ENCODE results near the gene ATP1A2. TPM values are rescaled to one million over a fixed set of nuclear protein-coding genes. Genes with fewer than 3 reads are reported as not detected.
"Not testable (repeated sequence)": the region's sequence is repeated elsewhere in the genome, so short reads cannot be mapped to it uniquely, and the experiment has no call there.

The ATP1A2 gene
- total RNA-seq, 1 experiment from 2014 or later: not detected

DNA sequence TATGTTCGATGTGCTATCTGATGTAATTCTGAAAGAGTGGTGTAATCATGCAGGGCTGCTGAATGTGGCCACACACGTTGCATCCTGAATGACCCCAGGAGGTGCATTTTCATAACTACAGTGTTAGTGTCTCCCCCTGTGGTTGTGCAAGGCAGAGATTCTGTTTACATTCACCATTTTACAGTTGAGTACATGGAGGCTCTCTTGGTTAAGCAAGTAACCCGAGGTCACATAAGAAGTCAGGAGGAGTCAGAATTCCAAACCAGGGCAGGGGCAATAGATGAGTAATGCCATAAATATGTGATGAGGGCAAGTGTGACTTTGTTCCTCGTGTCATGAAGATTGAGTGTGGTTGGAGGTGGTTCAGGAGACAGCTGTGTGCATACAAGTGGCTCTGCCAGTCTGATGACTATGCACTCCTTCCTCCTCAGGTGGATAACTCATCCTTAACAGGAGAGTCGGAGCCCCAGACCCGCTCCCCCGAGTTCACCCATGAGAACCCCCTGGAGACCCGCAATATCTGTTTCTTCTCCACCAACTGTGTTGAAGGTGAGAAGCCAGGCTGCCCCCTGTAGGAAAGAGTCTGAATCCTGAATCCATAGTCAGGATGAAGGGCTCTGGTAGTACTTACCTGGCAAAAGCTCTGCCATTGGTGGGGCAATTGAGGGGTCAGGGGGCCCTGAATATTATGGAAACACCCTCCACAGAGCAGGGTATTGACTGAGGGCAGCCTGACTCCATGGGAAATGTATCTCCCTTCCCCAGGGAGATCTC lies 9.3 kb downstream of the ATP1A2 start:
- DNase-seq (ENCODE audit: low spot score): peak; percentile 89

DNA sequence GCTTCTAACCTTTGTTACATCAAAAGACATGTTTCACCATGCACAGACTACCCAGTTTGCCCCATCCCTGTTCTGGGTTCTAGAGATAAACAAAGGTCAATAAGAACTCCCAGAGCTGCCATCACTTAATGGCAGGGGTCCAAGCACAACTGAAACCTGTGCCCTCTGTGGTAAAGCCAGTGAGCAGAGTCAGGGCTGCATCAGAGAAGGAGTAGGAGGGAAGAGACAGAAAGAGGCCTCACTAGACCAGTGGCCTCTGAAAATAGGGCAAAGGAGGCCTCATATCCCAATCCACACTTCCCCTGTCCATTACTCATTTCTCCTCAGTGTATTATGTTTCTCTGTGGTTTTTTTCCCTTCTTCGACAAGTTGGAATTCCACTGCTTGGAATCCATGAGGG lies 10.2 kb downstream of the ATP1A2 start:
- DNase-seq (ENCODE audit: low spot score): no peak

DNA sequence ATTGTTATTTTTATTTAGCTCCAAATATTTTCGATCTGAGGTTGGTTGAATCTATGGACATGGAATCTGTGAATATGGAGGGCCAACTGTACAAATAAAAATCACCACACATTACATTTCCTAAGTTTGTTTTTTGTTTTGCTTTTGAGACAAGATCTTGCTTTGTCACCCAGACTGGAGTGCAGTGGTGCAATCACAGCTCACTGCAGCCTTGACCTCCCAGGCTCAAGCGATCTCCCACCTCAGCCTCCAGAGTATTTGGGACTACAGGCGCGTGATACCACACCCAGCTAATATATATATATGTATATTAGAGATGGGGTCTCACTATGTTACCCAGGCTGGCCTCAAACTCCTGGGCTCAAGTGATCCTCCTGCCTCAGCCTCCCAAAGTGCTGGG lies 10.8 kb downstream of the ATP1A2 start:
- not testable (repeated sequence) for DNase-seq (ENCODE audit: low spot score)

DNA sequence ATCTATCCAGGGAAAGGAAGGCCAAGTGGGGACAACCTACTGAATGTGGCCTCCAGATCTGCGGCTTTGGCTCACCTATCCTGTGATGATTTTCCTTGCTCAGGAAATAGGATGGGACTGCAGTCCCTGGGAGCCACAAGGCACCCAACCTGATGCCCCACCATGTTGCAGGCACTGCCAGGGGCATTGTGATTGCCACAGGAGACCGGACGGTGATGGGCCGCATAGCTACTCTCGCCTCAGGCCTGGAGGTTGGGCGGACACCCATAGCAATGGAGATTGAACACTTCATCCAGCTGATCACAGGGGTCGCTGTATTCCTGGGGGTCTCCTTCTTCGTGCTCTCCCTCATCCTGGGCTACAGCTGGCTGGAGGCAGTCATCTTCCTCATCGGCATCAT lies 11.8 kb downstream of the ATP1A2 start:
- DNase-seq (ENCODE audit: low spot score): no peak

DNA sequence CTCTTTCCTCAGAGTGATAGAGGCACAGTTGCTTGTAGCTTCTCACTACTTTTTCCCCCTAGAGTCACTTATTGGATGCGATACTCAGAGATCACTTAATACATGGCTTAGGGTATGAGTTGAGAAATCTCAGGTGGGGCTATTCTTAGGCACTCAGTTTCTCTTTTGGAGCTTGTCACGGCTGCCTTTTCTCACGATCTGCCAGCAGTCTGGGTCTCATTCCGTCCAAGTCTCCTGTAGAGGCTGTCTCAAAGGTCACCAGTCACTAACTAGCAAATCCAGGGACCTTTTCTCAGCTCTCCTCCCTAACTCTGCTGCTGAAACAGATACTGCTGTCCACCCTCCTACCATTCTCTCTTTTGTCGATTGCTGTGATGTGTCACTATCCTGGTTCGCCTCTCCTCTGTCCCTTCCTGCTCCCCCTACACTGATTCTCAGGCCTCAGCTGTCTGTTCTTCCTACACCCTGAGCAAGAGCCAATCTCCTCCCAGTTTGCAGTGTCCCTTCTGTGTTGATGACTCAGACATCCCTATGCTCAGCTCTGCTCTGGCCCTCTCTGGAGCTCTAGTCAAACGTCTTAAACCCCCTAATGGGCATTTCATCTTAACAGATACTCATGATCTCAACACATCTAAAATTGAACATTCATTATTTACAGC lies 12.4 kb downstream of the ATP1A2 start:
- peak; percentile 31 for DNase-seq (ENCODE audit: low spot score)

DNA sequence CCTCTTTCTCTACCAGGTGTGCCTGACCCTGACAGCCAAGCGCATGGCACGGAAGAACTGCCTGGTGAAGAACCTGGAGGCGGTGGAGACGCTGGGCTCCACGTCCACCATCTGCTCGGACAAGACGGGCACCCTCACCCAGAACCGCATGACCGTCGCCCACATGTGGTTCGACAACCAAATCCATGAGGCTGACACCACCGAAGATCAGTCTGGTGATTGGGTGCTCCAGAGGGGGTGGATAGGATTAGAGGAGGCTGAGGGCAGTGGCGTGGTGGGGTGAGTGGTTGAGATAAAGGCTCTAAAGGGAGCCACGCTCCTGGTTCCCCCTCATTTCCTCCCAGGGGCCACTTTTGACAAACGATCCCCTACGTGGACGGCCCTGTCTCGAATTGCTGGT lies 13.1 kb downstream of the ATP1A2 start:
- no peak for DNase-seq (ENCODE audit: low spot score)

DNA sequence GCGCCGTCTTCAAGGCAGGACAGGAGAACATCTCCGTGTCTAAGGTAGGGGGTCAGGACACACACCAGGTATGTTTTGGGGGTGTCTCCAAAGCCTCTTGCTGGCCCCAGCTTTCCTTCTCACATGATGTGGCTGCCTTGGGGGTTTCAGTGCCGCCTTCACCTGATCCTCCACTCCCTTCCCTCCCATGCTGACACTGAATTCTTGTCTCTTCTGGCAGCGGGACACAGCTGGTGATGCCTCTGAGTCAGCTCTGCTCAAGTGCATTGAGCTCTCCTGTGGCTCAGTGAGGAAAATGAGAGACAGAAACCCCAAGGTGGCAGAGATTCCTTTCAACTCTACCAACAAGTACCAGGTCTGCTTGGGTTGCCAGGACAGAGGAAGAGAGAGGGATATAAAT lies 13.5 kb downstream of the ATP1A2 start:
- no peak for DNase-seq (ENCODE audit: low spot score)

DNA sequence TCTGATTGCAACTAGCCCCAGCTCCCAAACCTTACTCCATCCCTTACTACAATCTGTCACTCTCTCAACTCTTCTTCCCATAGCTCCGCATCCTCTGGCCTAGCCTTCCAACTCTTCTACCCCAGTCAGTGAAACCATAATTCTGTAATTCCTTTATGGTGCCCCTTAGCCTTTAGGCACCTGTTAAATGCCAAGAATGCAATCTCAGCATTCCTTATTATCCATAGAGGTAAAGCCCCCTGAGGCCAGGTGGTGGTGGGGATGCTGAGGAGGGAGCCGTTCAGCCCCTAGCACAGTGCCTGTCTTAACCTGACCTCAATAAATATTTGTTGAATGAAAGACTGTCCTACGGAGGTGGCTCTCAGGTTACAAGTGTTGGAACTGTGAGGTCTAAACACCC lies 14.0 kb downstream of the ATP1A2 start:
- no peak for DNase-seq (ENCODE audit: low spot score)

DNA sequence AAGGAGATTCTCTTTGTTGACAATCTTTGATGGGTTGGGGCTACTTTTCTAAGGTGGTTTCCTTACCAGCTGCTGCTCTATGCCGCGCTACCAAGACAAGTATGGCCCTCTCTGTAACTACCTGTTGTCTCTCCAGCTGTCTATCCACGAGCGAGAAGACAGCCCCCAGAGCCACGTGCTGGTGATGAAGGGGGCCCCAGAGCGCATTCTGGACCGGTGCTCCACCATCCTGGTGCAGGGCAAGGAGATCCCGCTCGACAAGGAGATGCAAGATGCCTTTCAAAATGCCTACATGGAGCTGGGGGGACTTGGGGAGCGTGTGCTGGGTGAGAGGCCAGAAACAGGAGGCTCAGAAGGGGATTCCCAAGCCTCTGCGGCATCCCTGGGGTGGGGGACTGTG lies 14.4 kb downstream of the ATP1A2 start:
- DNase-seq (ENCODE audit: low spot score): no peak

DNA sequence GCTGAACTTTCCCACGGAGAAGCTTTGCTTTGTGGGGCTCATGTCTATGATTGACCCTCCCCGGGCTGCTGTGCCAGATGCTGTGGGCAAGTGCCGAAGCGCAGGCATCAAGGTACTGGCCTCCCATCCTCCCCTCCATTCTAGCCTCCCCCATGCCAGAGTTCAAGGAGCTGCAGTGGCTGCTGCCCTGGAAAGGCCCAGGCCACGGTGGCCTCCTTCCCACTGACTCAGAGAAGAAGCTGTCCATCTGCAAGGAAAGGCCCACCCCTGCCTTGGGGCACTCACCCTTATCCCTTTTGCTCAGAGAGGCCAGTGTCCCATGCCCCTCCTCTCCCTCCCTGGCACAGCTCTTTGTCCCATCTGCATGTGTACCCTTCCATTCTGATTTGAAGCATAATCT lies 14.9 kb downstream of the ATP1A2 start:
- no peak for DNase-seq (ENCODE audit: low spot score)

DNA sequence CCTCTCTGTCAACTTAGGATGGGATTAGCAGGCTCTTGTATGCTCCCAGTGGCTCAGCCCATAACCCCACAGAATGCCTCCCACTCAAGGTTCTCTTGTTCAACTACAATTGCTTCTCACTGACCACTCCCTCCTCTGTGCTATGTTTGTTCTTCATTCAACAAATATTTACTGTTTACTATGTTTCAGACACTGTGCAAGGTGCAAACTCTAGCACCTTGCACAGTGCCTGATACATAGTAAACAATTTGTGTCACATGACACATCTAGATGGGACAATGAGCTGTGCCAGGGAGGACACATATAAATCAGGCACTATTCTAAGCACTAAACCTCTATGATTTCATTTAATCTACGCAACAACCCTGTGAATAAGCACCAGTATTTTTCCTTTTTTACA lies 15.4 kb downstream of the ATP1A2 start:
- DNase-seq (ENCODE audit: low spot score): no peak

DNA sequence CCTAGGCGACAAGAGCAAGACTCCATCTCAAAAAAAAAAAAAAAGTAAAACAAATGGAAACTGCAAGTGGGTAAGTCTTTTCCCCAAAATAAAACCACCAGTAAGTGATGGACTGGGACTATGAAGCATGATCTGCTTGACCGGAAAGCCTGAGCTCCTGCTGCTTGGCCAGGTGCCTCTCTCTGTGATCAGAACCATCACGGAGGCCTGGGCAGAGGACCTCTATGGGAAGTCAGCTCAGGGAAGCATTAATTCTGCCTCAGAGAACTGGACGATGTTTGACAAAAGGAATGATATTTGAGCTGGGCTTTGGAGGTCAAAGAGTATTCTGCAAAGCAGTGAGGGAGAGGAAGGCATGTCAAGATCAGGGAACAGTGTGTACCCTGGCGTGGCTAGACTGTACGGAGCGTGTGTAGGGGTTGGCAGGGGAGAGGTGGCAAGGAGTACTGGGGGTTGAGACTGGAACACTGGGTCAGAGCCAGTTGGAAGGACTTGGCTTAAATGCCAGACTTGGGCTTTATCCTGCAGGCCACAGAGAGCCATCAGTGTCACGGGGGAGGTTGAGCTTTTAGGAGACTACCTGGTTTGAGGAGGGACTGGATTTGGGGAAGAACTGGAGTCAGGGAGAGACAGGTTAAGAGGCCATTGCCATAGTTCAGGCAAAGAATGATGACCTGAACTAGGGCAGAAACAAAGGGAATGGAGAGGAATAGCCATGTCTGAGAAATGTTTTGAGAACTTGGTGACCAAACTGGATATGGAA lies 16.4 kb downstream of the ATP1A2 start:
- no peak for DNase-seq (ENCODE audit: low spot score)

DNA sequence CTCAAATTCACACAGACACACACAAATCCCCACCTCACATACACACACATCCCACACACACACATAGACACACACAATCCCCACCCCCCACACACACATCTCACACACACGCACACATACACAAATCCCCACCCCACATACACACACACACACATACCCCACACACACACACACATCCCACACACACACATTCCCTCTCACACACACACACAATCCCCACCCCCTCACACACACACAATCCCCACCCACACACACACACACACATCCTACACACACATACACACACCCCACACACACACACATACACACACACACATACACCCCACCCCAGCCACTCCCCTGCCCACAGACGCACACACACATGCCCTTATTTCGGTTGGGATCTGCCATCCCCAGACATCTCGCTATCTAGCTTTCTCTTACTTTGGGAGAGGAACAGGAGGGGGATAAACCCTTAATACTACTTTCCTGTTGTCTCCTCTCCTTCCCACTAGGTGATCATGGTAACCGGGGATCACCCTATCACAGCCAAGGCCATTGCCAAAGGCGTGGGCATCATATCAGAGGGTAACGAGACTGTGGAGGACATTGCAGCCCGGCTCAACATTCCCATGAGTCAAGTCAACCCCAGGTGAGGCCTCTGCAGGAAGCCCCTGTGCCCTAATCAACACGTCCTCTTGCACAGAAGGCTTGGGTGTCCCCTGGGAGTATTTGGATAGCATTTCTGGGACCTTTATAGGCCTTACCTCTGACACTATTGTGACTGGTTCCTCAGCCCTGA lies 18.6 kb downstream of the ATP1A2 start:
- DNase-seq (ENCODE audit: low spot score): no peak

DNA sequence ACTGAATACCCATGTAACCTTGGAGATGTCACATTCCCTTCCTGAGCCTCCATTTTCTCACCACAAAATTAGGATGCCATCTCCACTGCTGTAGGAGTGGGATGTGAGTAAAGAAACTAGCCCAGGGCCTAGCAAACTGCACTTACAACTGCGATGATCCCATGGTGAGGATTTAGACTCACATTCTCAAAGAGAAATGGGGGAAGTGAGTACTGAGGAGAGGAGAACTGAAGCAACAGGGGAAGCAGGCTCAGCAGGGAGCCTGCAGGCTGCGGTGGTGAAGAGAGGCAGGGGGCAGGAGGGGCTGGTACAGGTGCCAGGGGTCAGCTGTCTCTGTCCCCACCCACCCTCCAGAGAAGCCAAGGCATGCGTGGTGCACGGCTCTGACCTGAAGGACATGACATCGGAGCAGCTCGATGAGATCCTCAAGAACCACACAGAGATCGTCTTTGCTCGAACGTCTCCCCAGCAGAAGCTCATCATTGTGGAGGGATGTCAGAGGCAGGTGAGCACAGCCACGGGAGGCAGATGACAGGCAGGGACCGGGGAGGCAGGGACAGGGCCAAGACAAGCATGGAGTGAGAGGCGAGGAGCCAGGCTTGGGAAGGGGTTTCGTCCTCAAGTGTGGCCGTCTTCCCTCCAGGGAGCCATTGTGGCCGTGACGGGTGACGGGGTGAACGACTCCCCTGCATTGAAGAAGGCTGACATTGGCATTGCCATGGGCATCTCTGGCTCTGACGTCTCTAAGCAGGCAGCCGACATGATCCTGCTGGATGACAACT lies 19.4 kb downstream of the ATP1A2 start:
- no peak for DNase-seq (ENCODE audit: low spot score)

DNA sequence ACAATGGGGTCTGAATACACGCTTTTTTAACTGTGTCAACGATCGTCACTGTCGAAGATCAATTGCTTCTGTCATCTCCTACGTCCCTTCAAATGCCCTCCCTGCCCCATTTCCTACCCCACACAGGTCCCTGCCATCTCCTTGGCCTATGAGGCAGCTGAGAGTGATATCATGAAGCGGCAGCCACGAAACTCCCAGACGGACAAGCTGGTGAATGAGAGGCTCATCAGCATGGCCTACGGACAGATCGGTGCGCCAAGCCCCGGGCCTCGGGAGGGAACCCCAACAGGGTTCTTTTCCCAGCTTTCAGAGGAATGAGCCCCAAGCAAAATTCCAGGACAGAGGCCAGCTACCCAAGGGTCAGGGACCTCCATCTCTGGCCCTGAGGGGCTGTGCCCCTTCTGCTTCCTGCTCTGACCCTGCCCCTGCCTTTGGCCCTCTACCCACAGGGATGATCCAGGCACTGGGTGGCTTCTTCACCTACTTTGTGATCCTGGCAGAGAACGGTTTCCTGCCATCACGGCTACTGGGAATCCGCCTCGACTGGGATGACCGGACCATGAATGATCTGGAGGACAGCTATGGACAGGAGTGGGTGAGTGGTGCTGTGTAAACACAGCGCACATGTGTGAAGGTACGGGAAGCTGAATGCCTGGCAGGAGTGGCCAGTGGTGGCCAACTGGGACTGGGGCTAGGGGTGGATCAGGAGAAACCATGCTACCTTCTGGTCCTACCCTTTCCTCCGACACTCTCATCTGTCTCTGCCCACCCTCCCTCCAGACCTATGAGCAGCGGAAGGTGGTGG lies 20.8 kb downstream of the ATP1A2 start:
- DNase-seq (ENCODE audit: low spot score): no peak

DNA sequence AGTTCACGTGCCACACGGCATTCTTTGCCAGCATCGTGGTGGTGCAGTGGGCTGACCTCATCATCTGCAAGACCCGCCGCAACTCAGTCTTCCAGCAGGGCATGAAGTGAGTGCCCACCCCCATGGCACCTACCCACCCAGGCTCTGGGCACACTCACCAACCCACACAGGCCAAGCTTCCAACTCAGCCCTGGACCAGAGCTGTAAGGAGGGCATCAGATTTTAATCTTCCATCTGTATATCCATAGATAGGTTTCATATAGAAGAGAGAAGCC lies 21.3 kb downstream of the ATP1A2 start:
- DNase-seq (ENCODE audit: low spot score): no peak

DNA sequence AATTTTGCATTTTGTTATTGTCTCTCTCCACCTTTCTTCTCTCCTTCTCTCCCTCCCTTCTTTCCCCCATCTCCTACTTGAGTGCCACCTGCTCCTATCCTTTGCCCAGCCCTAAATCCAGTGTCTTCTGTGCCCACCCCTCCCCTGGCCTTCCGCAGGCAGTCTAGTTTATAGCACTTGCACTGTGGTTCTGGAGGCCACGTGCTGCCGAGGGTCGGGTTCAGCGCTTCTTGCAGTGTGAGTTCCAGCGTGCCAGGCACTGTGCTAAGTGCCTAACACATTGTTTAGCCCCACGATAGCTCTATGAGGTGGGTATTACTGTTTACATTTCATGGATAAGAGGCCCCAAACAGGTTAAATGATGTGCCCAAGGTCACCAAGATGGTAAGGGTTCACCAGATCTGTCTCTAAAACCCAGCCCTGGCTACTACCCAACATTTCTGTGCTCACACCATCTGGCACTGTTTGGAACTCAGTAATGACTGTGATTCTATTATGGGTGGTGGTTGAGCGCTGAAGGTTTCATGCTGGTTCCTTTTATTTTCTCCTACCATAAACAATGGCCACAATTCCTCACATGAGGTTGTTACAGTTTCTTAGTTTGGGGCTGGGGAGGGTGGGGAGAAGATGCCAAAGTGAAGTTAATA lies 21.8 kb downstream of the ATP1A2 start:
- no peak for DNase-seq (ENCODE audit: low spot score)

DNA sequence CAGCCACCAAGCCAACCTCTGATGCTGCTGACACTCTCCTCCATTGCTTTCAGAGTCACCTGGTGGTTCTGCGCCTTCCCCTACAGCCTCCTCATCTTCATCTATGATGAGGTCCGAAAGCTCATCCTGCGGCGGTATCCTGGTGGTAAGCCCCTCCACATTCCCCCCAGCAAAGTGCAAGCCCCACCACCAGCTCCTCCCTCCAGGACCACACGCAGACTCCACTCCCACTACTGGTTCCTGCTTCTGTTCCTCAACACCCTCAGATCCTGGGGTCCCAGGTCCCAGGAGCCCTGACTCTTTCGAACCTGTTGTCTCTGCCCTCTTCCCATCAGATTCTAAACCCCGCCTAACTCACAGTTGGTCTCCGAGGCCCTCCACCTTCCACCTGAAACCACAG lies 24.3 kb downstream of the ATP1A2 start:
- no peak for DNase-seq (ENCODE audit: low spot score)

DNA sequence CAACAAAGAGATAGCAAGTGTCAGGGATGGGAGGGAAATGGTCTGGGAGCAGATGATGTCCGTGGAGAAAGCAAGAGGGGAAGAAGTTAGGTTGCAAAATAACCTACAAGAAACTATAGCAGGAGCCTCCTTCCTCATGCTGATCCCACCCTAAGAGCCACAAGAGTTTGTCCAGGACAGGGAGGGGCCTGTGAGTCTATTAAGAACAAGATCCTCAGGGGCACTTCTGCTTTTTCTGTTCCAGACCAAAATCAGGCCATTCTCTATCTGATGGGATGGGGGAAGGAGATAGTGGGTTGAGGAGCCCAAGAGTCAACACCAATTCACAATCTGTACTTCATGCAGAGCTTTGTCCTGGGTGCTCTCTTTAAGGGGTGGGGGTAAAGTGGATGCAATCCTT lies 28.1 kb downstream of the ATP1A2 start:
- no peak for DNase-seq (ENCODE audit: low spot score)

DNA sequence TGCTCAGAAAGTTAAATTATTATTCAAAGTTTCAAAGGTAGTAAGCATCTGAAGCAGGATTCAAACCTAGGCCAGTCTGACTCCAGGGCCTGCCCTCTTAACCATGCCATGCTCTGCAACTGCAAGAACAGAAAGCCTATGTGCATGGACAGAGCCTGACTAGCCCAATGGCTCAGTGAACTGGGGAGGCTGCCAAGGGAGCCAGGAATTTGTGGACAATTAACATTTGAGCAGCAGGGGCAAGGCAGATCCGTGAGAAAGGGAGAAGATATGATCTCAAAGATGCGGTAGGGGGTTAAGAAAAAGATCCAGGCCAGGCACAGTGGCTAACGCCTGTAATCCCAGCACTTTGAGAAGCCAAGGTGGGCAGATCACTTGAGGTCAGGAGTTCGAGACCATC lies 29.4 kb downstream of the ATP1A2 start:
- no peak for DNase-seq (ENCODE audit: low spot score)

All from H4 (cell line).